AG20443 (cell line): Measurements from ENCODE around the gene AKR1C8.
"Not testable (repeated sequence)": the region's sequence is repeated elsewhere in the genome, so short reads cannot be mapped to it uniquely, and the experiment has no call there.

ENCODE experiments used
- DNase-seq: peaks from one replicate; pipeline ENCODE4 v3.0.0; 2012; ENCODE audit warnings: low spot score, mixed read lengths

Gene AKR1C8

GRCh38 chr10:5168897-5169420, 16.0 kb downstream of the AKR1C8 start:
- DNase-seq: no peak

GRCh38 chr10:5165738-5166137, 19.2 kb downstream of the AKR1C8 start:
- DNase-seq: no peak

GRCh38 chr10:5163487-5163886, 21.5 kb downstream of the AKR1C8 start:
- no peak for DNase-seq

GRCh38 chr10:5159126-5159525, 25.8 kb downstream of the AKR1C8 start:
- no peak for DNase-seq

GRCh38 chr10:5157501-5157900, 27.4 kb downstream of the AKR1C8 start:
- no peak for DNase-seq

GRCh38 chr10:5155951-5156350, 29.0 kb downstream of the AKR1C8 start:
- no peak for DNase-seq

- DNase-seq: no peak
Measured at GRCh38 chr10:5151076-5151475, 33.9 kb downstream of the AKR1C8 start.

- DNase-seq: no peak
Measured at GRCh38 chr10:5148678-5149032, 36.3 kb downstream of the AKR1C8 start.

GRCh38 chr10:5147981-5148677, 36.8 kb downstream of the AKR1C8 start:
- DNase-seq: no peak

- no peak for DNase-seq
Measured at GRCh38 chr10:5147255-5147980, 37.5 kb downstream of the AKR1C8 start.

GRCh38 chr10:5146920-5147254, 38.1 kb downstream of the AKR1C8 start:
- no peak for DNase-seq

- DNase-seq: no peak
Measured at GRCh38 chr10:5143137-5143536, 41.8 kb downstream of the AKR1C8 start.

GRCh38 chr10:5142199-5142598, 42.8 kb downstream of the AKR1C8 start:
- DNase-seq: no peak

GRCh38 chr10:5137699-5138098, 47.3 kb downstream of the AKR1C8 start:
- DNase-seq: not testable (repeated sequence)

GRCh38 chr10:5136468-5137087, 48.4 kb downstream of the AKR1C8 start:
- DNase-seq: no peak

GRCh38 chr10:5135581-5135980, 49.4 kb downstream of the AKR1C8 start:
- no peak for DNase-seq

- no peak for DNase-seq
Measured at GRCh38 chr10:5125315-5126044, 59.5 kb downstream of the AKR1C8 start.

GRCh38 chr10:5123886-5124285, 61.1 kb downstream of the AKR1C8 start:
- DNase-seq: no peak

GRCh38 chr10:5119997-5120396, 65.0 kb downstream of the AKR1C8 start:
- not testable (repeated sequence) for DNase-seq

- DNase-seq: no peak
Measured at GRCh38 chr10:5117026-5117425, 67.9 kb downstream of the AKR1C8 start.

- no peak for DNase-seq
Measured at GRCh38 chr10:5116621-5117020, 68.3 kb downstream of the AKR1C8 start.

- DNase-seq: not testable (repeated sequence)
Measured at GRCh38 chr10:5109861-5110260, 75.1 kb downstream of the AKR1C8 start.
